Stimulated activated CD8-positive, alpha-beta memory T cell treated with anti-CD3 and anti-CD28 coated beads, Interleukin-15, amount 100 ng/mL, for 4 hours (primary cell): Measurements from ENCODE around the gene TIGD3.

Experiments used
- DNase-seq, 2 donors: peaks; one replicate each; pipeline ENCODE4 v3.0.0-alpha.2; 2020; ENCODE audit warnings: low read depth in 2 of 2

TIGD3 gene

GRCh38 chr11:65354265-65355012 lies at the start of gene TIGD3:
Gene TIGD3, plus strand, starts transcription at chr11:65354751. Its CDS starts 1,058 bp downstream, at chr11:65355809.
- peak; percentile 91 to 94 for DNase-seq

- DNase-seq = no peak
Measured at GRCh38 chr11:65305501-65306268, 48.9 kb upstream of the TIGD3 start.

- no peak for DNase-seq
Measured at GRCh38 chr11:65307298-65308229, 47.0 kb upstream of the TIGD3 start.

GRCh38 chr11:65308281-65308891 lies 46.2 kb upstream of the TIGD3 start:
- DNase-seq = no peak

GRCh38 chr11:65309006-65309405 lies 45.5 kb upstream of the TIGD3 start:
- no peak for DNase-seq

- DNase-seq = no peak
Measured at GRCh38 chr11:65310215-65310614, 44.3 kb upstream of the TIGD3 start.

GRCh38 chr11:65310736-65311135 lies 43.8 kb upstream of the TIGD3 start:
- no peak for DNase-seq

- DNase-seq = no peak
Measured at GRCh38 chr11:65311170-65311678, 43.3 kb upstream of the TIGD3 start.

- peak; percentile 27 to 59 for DNase-seq
Measured at GRCh38 chr11:65314501-65315203, 39.9 kb upstream of the TIGD3 start, which contains the start of gene CDC42EP2. Gene CDC42EP2, plus strand, starts transcription at chr11:65314866. Its CDS starts 6,033 bp downstream, at chr11:65320899.

- peak; percentile 54 to 57 for DNase-seq
Measured at GRCh38 chr11:65315204-65315865, 39.2 kb upstream of the TIGD3 start.

- no peak for DNase-seq
Measured at GRCh38 chr11:65315866-65316226, 38.7 kb upstream of the TIGD3 start.

GRCh38 chr11:65316227-65317024 lies 38.1 kb upstream of the TIGD3 start:
- DNase-seq = no peak

- no peak for DNase-seq
Measured at GRCh38 chr11:65317025-65317786, 37.3 kb upstream of the TIGD3 start.

- DNase-seq = no peak
Measured at GRCh38 chr11:65320386-65321075, 34.0 kb upstream of the TIGD3 start.

GRCh38 chr11:65321076-65321475 lies 33.5 kb upstream of the TIGD3 start:
- no peak for DNase-seq

GRCh38 chr11:65321828-65322485 lies 32.6 kb upstream of the TIGD3 start:
- DNase-seq = no peak

GRCh38 chr11:65323813-65324212 lies 30.7 kb upstream of the TIGD3 start:
- no peak for DNase-seq
